ENCODE data around the gene BMAL1.
"Not testable (repeated sequence)": the region's sequence is repeated elsewhere in the genome, so short reads cannot be mapped to it uniquely, and the experiment has no call there.

Gene BMAL1

GRCh38 chr11:13277768-13278608 is at the start of gene BMAL1:
Gene BMAL1, plus strand, starts transcription at chr11:13277790. Its CDS starts 76,519 bp downstream, at chr11:13354309.
- peak; percentile 68 for DNase-seq

GRCh38 chr11:13228572-13228971 is 49.0 kb upstream of the BMAL1 start:
- no peak for DNase-seq

GRCh38 chr11:13229136-13229535 is 48.5 kb upstream of the BMAL1 start:
- no peak for DNase-seq

DNA sequence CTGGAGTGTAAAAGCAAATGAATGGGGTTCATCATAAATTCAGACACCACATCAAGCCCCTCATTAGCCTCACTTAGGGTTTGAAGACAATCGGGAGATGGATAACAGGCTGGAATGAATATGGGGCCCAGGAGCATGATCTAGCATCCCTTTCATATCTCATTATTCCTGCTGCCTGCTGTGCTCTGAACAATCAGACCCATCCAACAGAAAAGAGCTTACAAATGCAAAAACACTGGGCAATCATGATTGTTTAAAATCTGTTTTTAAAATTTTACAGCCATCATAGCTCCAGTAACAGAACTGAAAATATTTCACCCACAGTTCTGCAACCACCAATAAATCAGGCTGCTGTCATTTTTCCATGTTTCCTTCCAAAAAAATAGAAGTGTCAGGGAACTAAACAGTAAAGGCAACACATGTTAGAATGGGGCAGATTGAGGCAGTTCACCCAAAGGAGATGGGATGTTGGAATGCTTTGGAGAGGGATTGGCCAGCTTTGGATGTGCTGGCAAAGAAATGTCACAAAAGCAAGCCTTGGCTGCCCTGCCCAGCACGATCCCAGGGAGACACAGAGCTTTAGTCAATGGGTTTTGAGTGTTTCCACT is 47.8 kb upstream of the BMAL1 start:
- DNase-seq, result no peak

DNA sequence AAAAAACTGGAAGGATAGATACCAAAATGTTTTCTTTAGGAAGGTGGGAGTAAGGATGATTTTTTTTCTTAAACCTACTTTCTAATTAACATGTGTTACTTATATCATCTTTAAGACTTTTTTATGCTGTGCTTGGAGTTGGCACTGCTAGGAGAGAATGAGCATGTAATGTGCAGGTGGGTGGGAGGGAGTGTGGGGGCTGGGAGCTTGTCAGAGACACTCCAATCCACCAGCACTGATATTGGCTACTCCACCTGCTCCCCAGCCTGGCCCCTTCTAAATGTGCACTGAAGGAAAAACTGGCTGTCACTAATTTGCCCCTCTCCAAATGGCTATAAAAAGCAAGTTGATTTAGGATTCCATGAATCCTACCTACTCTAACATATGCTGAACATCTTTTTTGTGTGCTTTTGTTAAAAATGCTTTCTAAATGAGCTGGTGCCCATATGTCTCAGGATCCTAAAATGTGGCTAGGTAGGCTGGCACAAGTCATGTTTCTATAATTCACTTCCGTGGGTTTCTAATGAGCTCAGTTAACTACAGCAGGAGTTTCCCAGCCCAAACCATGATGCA is 44.3 kb upstream of the BMAL1 start:
- no peak for DNase-seq

GRCh38 chr11:13235895-13236294 is 41.7 kb upstream of the BMAL1 start:
- no peak for DNase-seq

DNA sequence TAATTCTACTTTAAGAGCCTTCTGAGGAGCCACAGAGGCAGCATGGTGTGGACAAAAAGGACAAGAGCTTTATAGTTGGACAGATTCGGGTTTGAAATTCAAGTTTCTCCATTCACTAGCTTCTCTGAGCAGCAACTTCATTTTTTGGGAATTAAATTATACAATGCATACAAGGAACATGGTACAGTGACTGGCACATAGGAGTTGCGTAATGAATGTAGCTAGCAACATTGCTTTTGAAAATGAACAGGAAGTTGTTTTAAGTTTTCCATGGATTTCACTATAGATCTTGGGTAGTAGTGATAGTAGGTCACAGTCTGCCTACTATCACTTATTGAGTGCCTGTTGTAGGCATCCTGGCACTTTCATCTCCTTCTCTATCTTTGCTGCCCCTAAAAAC is 41.0 kb upstream of the BMAL1 start:
- no peak for DNase-seq

DNA sequence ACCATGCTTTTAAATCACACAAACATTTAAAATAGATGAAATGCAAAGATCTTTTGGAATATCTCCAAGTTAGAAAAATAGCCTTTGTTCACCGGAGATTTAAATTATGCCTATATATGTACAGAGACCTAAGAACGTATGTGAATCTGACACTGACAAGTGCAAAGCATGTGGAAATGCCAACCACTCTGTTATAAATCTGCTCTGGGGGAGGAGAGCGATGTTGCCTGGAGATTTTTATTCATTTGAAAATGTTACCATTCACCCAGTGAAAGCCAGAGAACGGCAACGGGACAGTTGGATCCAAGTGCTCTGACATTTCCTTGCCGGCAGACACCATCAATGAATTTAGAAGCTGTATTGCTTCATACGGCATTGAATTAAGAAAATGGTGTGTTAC is 39.8 kb upstream of the BMAL1 start:
- DNase-seq, result no peak

- peak; percentile 62 for DNase-seq
These were observed 38.6 kb upstream of the BMAL1 start for GRCh38 chr11:13238879-13239514.

DNA sequence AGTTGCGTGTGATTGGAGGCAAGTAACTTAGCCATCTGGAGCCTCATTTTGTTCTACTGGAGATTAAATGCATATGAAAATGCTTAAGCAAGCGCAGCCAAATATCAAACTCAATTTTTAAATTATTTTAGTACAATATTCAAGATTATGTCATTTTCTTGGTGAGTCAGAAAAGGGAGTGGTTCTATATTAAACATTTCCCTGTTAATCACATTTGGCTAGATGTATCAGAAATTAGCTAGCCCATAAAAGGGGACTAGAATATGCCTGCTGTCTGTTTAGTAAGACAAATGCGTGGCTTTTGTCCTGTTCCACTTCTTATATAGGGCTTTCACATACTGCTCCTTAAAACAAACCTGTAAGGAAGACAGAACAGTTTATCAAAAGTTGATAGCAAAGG is 35.0 kb upstream of the BMAL1 start:
- no peak for DNase-seq

GRCh38 chr11:13247606-13248296 is 29.8 kb upstream of the BMAL1 start:
- no peak for DNase-seq

GRCh38 chr11:13249177-13249576 is 28.4 kb upstream of the BMAL1 start:
- no peak for DNase-seq

- no peak for DNase-seq
These were observed 27.6 kb upstream of the BMAL1 start for GRCh38 chr11:13249992-13250391.

DNA sequence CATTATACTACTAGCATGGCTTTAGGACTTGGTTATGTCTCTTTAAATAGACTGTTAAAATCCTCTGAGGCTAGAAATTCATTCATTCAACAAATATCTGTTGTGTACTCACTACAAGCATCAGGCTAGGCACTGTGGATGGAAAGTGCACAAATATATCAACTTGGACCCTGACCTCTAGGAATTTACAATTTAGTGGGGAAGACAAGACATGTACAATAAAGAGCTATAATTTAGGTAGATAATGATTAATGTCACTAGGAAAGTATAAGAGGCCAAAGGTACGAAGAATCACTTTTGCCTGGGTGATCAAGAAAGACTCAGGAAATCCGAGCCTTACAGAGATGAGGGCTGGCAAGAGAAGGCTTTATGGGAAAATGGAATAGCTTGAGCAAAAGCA is 25.6 kb upstream of the BMAL1 start:
- no peak for DNase-seq

DNA sequence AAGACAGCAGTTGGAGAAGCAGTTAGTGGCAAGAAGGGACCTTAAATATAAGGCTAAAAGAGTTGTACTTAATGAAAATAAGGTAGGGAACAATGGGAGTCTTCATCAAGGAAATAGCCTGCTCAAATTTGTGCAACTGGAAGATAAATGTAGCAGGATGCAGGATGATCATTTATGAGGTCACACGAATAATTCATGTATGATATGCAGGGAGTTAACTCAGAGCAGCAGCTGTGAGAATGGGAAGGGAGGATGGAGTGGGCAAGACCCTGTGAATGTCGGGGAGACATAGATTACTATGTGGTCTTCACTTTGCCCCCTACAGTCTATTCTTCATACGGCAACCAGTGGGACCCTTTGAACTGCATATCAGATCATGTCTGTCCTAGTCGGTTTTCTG is 25.2 kb upstream of the BMAL1 start:
- no peak for DNase-seq

GRCh38 chr11:13256216-13256615 is 21.4 kb upstream of the BMAL1 start:
- DNase-seq, result no peak

- DNase-seq, result not testable (repeated sequence)
These were observed 19.5 kb upstream of the BMAL1 start for GRCh38 chr11:13258061-13258460.

GRCh38 chr11:13258855-13259254 is 18.7 kb upstream of the BMAL1 start:
- DNase-seq, result no peak

GRCh38 chr11:13259374-13259773 is 18.2 kb upstream of the BMAL1 start:
- no peak for DNase-seq

DNA sequence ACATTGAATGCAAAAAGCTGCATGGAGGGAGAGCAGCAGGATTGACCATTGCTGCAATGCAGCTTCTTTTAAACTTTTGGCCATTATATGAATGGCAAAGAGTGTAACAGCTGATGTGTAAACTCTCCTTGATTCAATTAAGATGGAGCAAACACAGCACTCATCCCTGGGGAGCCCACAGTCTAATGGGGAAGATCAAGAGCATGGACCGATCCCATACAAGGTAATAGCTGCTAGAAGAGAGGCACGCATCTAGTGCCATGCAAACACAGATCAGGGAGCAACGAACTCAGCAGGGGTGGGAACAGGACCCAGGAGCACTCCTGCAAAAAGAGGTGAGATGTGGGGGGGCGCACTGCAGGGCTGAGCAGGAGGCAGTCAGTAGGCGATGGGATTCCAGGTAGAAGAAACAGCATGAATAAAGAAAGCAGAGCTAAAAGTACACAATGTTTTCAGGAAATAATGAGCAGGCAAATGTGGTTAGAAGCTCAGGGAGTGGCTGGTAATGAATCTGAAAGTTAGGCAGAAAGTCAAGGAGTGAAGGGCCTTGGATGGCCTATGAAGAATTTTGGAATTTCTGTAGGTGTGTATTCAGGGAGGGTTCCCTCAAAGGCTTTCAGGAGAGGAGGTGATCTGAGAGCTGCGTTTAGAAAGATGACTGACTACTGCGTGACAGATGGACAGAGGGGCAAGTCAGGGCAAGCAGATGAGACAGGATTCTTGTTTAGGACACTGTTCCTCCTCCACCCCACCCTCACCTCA is 17.2 kb upstream of the BMAL1 start:
- DNase-seq, result no peak

DNA sequence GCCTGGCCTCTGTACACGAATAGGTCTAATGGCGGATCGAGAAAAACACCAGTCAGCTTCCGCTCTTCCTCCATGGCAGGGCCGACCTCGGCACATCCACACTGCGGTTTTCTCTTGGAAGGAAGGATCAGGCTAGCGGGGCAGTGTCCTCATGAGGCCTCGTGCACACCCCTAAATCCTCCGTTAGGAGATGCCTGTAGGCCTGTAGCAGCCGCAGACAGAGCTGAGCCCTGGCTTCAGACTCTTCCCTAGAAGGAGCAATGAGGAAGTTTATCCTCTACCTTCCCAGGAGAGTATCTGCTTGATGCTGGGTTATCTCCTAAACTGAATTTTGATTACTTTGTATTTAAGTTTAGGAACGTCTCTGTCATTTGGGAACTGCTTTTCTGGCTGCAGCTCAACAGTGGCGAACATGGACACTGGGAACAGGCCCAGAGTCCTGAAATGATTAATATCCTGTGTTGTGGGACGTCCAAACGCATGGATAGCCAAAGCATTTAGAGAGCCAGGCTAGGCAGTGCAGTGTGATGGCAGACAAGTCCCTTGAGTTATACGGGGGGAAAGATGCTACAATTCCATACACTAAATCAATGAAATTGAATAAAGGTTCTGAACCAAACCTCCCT is 16.5 kb upstream of the BMAL1 start:
- DNase-seq, result no peak

- DNase-seq, result no peak
These were observed 16.0 kb upstream of the BMAL1 start for GRCh38 chr11:13261591-13262061.

All from stimulated activated CD8-positive, alpha-beta memory T cell treated with anti-CD3 and anti-CD28 coated beads, Interleukin-4, amount 100 ng/mL, for 48 hours (primary cell).